Measurements from ENCODE around the gene GLB1L3. TPM values are rescaled to one million over a fixed set of nuclear protein-coding genes. Genes with fewer than 3 reads are reported as not detected.

GLB1L3 gene
- total RNA-seq, 4 donors from 2014 or later: not detected

- 67 to 73% methylated on average over 4 of the region's 4 CpGs for WGBS, 2 donors
- H3K4me3 ChIP-seq: no peak overlapping the region
- H3K27me3 ChIP-seq: no peaks in the 10 kb centered on the region
- no peaks in the 10 kb centered on the region for H3K36me3 ChIP-seq
- H3K4me1 ChIP-seq: no peaks in the 10 kb centered on the region
- H3K9me3 ChIP-seq: no peaks in the 10 kb centered on the region
- no peak overlapping the region for H3K27ac ChIP-seq
- DNase-seq (ENCODE audit: low spot score in 2 of 2): no peak
- TF ChIP-seq, protein P1, sequence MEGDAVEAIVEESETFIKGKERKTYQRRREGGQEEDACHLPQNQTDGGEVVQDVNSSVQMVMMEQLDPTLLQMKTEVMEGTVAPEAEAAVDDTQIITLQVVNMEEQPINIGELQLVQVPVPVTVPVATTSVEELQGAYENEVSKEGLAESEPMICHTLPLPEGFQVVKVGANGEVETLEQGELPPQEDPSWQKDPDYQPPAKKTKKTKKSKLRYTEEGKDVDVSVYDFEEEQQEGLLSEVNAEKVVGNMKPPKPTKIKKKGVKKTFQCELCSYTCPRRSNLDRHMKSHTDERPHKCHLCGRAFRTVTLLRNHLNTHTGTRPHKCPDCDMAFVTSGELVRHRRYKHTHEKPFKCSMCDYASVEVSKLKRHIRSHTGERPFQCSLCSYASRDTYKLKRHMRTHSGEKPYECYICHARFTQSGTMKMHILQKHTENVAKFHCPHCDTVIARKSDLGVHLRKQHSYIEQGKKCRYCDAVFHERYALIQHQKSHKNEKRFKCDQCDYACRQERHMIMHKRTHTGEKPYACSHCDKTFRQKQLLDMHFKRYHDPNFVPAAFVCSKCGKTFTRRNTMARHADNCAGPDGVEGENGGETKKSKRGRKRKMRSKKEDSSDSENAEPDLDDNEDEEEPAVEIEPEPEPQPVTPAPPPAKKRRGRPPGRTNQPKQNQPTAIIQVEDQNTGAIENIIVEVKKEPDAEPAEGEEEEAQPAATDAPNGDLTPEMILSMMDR (IDR thresholded peaks at IDR 0.05): no peak
- TF ChIP-seq POLR2A (IDR thresholded peaks at IDR 0.05) (no peak), EP300 (IDR thresholded peaks at IDR 0.05) (no peak)
Observed at GRCh38 chr11:134345237-134345550, 69.0 kb downstream of the GLB1L3 start.

- Histone ChIP-seq H3K36me3 (no peaks in the 10 kb centered on the region), H3K4me3 (no peak overlapping the region), H3K27ac (no peak overlapping the region), H3K9me3 (no peaks in the 10 kb centered on the region), H3K27me3 (no peaks in the 10 kb centered on the region), H3K4me1 (no peaks in the 10 kb centered on the region)
- TF ChIP-seq EP300 (IDR thresholded peaks at IDR 0.05) (no peak), POLR2A (IDR thresholded peaks at IDR 0.05) (no peak)
- TF ChIP-seq, protein P1 (IDR thresholded peaks at IDR 0.05): no peak
- WGBS, 2 donors: 80 to 84% methylated on average over 21 to 22 of the region's 22 CpGs
- no peak for DNase-seq (ENCODE audit: low spot score in 2 of 2)
Observed at GRCh38 chr11:134346101-134346975, 70.2 kb downstream of the GLB1L3 start.

- Histone ChIP-seq H3K9me3 (no peaks in the 10 kb centered on the region), H3K27me3 (no peaks in the 10 kb centered on the region), H3K27ac (no peak overlapping the region), H3K36me3 (no peaks in the 10 kb centered on the region), H3K4me3 (no peak overlapping the region), H3K4me1 (no peaks in the 10 kb centered on the region)
- 76 to 79% methylated on average over 5 of the region's 5 CpGs for WGBS, 2 donors
- DNase-seq (ENCODE audit: low spot score in 2 of 2): no peak
- TF ChIP-seq, protein P1 (IDR thresholded peaks at IDR 0.05): no peak
- TF ChIP-seq POLR2A (IDR thresholded peaks at IDR 0.05) (no peak), EP300 (IDR thresholded peaks at IDR 0.05) (no peak)
Observed at GRCh38 chr11:134346976-134347350, 70.8 kb downstream of the GLB1L3 start.

DNA sequence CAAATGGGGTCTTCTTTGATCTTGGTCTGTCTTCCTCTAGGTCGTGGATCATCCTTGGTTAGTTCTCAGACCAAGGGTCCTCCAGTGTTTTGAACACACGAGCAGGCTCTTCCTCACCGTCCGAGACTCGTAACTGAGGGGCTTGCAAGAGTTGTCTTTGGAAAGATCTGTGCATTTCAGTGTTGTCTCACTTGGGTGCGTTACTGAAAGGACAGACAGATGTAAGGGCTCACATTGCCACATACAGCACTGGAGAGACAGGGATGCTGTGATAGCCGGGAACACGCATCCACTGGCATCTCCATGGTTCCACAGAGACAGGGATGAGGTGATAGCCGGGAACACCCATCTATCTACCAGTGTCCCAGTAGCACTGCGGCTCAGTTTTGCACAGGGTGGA lies 71.3 kb downstream of the GLB1L3 start:
- no peak for DNase-seq (ENCODE audit: low spot score in 2 of 2)
- H3K4me3 ChIP-seq: no peak overlapping the region
- H3K27ac ChIP-seq: no peak overlapping the region
- no peaks in the 10 kb centered on the region for H3K4me1 ChIP-seq
- no peaks in the 10 kb centered on the region for H3K36me3 ChIP-seq
- 84 to 87% methylated on average over 10 of the region's 10 CpGs for WGBS, 2 donors
- no peaks in the 10 kb centered on the region for H3K9me3 ChIP-seq
- no peaks in the 10 kb centered on the region for H3K27me3 ChIP-seq
- TF ChIP-seq, protein P1 (IDR thresholded peaks at IDR 0.05): no peak
- no peak for TF ChIP-seq EP300 (IDR thresholded peaks at IDR 0.05)
- no peak for TF ChIP-seq POLR2A (IDR thresholded peaks at IDR 0.05)

- Histone ChIP-seq H3K36me3 (no peaks in the 10 kb centered on the region), H3K9me3 (no peaks in the 10 kb centered on the region), H3K27ac (no peak overlapping the region), H3K4me1 (no peaks in the 10 kb centered on the region), H3K27me3 (no peaks in the 10 kb centered on the region), H3K4me3 (no peak overlapping the region)
- TF ChIP-seq POLR2A (IDR thresholded peaks at IDR 0.05): no peak
- no peak for TF ChIP-seq EP300 (IDR thresholded peaks at IDR 0.05)
- TF ChIP-seq, protein P1 (IDR thresholded peaks at IDR 0.05): no peak
- WGBS, 2 donors: 72 to 73% methylated on average over 6 of the region's 6 CpGs
- DNase-seq (ENCODE audit: low spot score in 2 of 2): no peak
Observed at GRCh38 chr11:134349109-134349801, 73.1 kb downstream of the GLB1L3 start.
